GM12892 (cell line): ENCODE results near the gene ARHGEF17.

Experiments used
- POLR2A ChIP-seq: IDR thresholded peaks from 2 replicates; pipeline ENCODE4 v1.6.1; 2011; ENCODE audit warnings: low read depth, low read length, control low read depth
- POLR2AphosphoS5 ChIP-seq: IDR thresholded peaks from 2 replicates; pipeline ENCODE4 v1.6.1; 2011; ENCODE audit warnings: low read depth, low read length, control low read depth
- TAF1 ChIP-seq: IDR thresholded peaks from 2 replicates; pipeline ENCODE4 v1.6.1; 2011; ENCODE audit warnings: low read depth, mild to moderate bottlenecking, control low read depth, low read length, borderline replicate concordance

DNA sequence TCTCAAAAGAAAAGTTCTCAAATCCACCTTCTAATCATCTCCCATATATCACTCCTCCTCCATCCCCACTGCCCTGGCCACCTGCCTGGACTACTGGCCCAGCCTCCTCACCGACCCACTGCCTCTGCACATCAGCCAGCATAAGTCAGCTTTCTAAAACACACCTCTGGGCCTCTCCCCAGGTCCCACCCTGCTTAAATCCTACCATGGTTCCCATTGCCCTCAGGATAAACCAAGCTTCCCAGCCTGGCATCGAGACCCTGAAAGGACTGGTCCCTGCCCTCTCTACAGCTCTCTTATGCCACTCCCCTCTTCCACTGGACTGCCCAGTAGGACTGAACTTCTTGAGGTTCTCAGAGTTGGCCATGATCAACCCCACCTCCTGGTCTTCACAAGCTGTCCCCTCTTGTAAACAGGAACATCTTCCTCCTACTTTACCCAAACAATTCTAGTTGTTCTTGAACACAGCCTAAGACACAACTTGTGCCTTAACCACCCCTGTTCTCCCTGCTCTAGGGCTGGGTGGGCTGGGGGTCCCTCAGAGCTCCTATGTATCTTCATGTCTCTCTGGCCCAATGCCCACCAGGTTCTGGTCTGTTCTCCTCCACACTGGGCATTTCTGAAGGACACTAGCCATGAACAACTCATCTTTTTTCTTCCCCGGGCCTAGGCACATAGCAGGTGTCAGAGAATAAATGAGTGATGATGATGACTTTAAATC lies 48.5 kb upstream of the ARHGEF17 start:
- no peak for TF ChIP-seq POLR2AphosphoS5
- TF ChIP-seq POLR2A, result no peak
- no peak for TF ChIP-seq TAF1
